Stimulated activated CD4-positive, alpha-beta T cell treated with anti-CD3 and anti-CD28 coated beads, Interleukin-15, amount 100 ng/mL, for 24 hours (primary cell): ENCODE results near the gene KRTAP17-1.
"Not testable (repeated sequence)": the region's sequence is repeated elsewhere in the genome, so short reads cannot be mapped to it uniquely, and the experiment has no call there.

Experiments
- DNase-seq: peaks from one replicate; pipeline ENCODE4 v3.0.0-alpha.2; 2020

KRTAP17-1 gene, protein sequence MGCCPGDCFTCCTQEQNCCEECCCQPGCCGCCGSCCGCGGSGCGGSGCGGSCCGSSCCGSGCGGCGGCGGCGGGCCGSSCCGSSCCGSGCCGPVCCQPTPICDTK

DNA sequence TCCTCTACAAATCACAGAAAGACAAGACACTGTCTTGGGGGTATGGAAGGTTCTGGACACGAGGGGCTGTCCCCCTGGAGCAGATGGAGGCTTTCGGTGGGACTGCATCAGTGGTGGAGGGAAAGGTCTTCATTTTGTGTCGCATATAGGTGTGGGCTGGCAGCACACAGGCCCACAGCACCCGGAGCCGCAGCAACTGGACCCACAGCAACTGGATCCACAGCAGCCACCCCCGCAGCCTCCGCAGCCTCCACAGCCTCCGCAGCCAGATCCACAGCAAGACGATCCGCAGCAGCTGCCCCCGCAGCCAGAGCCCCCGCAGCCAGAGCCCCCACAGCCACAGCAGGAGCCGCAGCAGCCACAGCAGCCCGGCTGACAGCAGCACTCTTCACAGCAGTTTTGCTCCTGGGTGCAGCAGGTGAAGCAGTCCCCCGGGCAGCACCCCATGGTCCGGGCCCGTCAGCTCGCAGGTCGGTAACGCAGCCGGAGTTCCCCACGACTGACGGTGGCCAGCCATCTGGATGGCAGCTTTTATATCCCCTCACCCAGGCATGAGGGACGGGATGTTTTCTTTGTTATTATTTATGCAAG lies at the start of gene KRTAP17-1:
Gene KRTAP17-1 (minus strand): TSS at position 507 of the 591 bp plus-strand sequence. CDS start 60 bp downstream, at position 447.
- DNase-seq, result no peak

DNA sequence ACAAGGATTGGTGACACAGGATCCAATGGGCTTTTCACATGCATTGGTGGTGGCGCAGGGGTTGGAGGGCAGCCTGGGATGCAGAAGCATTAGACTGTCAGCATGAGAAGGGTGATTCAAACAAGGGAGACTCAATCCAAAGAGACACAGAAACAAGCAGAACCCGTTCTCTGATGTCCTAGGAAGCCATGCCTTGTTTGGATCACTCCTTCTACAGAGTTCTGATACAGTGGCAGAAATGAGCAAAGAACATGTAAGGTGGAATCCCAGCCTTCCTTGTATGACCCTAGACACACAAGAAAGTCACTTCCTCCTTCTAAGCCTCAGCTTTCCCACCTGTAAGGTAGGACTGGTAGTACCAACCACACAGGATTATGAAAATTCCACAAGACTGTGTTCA lies 48.4 kb upstream of the KRTAP17-1 start:
- no peak for DNase-seq

DNA sequence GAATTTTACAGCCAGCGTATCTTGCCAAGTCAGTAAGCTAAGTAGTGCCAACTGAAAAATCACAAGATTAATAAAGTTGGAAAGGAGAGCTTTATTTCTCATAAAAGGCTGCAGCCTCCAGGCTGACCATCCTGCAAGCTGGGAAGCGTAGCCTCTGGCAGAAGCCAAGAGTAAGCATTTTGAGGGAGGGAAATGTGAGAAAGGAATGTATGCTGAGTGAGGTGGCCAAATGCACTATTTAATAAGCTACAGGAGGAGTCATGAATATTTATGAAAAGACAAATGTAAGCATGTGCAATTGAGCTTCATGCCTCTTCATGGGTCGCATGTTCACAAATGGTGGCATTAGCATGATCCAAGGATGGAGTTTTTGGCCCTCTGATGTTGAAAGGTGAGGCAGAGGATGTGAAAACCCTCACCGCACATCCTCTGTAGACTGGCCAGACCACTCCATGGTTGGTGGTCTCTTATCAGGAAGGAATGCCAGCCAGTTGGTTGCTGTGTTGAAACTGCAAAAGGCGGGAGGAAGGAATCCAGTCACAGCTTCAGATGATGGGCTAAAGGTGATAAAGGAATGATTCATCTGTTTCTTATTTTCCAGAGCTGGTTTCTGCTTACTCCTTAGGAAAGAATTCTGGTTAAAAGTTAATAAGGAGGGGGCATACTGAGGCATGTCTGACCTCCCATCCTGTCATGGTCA lies 44.9 kb upstream of the KRTAP17-1 start:
- DNase-seq, result no peak

DNA sequence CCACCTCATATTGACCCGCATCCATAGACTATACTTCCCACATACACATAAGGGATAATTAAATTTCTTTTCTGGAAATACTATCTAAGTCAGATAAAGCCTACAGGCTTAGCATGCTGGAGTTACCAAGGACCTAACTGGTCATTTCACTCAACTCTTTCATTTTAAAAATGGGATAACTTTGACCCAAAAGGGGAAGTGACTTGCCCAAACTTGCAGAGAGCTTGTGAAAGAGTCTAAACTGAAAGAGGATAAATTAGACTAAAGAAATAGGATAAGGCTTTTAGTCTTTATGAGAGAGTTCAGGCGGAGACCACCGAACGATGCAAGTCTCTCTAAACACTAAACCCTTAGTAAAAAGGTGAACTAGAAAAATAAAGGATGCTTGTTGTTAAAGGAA lies 39.0 kb upstream of the KRTAP17-1 start:
- no peak for DNase-seq

DNA sequence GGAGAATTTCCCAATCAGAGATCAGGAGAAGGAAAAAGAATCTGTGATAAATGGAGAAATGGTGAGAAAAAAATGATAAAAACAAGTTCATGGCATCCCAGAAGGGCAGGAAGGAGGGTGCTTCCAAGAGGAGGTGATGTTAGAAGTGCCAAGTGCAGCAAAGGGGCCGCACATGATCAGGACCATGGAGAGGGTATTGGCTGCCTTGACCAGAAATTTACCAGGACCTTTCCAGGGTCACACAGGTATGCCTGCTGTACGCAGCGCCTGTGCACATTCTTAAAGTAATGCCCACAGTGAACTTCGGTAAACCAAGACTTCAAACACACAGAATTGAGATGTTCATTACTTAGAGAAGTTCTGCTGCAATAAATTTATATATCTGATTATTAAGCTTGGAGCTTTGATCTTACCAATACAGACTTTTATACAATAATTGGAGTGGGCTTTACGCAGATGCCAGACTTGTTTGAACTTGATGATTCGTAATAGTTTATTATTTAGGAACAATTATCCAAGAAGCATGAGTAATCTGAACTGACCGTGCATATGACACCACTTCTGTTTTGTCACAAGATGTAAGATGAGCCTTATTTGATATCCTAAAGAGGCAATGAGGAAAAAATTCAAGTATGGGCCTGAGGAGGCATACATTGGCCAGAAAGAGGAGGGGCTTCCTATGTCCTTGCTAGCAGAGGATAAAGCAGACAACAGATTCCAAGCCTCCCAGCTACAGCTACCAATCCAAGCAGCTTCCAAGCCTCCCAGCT lies 37.3 kb upstream of the KRTAP17-1 start:
- no peak for DNase-seq

DNA sequence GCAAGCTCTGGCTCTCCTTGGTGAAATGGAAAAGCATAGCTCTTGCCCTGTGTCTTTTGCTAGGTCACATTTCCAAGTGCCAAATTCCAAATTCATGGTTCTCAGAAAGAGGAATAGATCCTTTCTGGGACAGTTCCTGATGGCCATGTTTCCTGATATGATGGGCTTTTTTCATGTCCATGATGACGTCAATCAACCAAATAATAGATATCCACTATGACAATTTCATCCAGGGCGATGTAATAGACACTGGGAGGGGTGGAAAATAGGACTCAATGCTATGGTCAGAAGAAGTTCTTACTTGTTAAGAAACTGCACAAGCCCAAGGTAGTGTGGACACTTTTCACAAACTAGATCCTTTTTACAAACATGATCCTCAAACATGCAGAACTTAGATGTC lies 35.7 kb upstream of the KRTAP17-1 start:
- DNase-seq, result no peak

DNA sequence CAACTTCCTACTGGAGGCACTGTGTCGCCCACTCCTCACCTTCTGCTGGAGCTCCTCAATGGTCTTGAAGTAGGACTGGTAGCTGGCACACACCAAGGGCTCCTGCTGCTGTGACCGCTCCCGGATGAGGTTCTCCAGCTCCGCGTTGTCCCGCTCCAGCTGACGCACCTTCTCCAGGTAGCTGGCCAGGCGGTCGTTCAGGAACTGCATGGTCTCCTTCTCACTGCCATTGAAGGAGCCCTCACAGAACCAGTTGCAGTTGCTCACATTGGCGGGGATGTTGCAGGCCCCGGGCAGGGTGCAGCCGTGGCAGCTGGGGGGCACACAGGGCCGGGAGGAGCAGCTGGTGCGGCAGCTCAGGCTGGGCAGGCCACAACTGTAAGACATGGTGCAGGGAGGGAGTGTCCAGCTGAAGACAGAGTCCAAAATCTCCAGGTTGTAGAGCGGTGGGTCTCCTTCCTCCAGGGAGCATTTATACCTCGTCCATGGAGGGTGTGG lies 34.9 kb upstream of the KRTAP17-1 start, which contains the start of gene KRT33A:
Gene KRT33A (minus strand): TSS at position 448 of the 498 bp plus-strand sequence. CDS start 61 bp downstream, at position 387.
- not testable (repeated sequence) for DNase-seq

DNA sequence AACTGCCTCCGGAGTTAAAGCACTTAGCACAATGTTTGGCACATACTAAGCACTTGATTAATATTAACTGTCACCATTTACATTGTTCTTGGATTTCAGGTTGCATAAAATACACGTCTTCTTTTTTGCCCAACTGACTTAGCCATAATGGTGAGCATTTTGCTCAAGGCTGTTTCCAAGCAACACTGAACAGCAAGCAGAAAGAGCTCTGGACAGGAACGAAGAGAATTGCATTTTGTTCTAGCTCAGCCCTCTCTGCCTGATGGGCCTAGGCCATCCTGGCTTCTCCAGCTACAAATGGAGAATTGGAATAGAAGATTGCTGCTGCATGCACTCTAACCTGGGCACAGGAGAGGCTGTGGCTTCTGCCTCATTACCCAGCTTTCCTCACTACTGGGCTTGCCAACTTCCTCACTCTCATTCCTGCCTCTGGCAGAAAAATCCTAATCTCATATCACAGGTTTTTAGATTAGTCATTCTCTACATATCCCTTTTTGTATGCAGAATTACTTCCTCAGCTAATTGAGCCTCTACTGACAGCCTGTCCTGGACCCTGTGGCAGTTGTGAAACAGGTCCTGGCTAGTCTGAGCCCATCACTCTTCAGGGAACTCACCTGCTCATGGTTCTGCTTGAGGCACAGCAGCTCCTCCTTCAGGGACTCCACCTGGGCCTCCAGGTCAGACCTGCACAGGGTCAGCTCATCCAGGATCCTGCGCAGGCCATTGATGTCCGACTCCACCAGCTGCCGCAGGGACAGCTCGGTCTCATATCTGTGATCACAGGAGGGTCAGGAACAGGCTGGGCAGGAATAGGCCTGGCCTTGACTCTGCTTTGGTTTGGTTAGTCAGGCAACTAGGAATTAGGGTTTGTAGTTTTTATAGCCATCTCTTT lies 32.6 kb upstream of the KRTAP17-1 start:
- DNase-seq, result no peak

DNA sequence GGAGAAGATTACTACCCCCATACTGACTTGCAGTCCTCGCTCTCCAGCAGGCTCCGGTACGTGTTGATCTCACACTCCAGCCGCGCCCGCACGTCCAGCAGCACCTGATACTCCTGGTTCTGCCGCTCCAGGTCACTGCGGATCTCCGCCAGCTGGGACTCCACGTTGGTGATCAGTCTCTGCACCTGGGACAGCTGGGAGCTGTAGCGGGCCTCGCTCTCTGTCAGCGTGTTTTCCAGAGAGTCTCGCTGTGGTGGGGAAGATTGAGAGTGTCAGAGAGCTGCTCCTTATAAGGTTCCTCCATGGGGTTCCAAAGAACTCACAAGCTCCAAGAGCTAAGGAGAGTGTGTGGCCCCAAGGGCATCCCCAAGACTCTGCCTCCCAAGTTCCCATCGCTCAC lies 30.9 kb upstream of the KRTAP17-1 start:
- DNase-seq, result not testable (repeated sequence)

DNA sequence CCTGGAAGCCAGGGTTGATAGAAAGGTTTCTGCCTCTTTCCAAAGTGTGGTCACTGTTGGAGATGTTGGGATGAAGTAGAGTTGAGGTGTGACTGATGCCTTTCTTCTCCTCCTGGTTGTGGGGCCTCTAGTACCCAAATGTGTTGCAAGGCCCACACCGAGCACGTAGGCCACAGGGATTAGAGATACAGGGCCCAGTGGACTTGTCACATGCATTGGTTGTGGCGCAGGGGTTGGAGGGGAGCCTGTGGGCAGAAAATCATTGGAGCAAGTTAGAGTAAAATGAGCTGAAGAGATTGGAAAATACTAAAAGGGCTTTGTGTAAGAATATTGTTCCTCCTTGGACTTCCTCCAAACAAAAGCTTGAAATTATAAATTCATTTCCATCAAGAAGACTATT lies 30.5 kb upstream of the KRTAP17-1 start:
- DNase-seq, result no peak

DNA sequence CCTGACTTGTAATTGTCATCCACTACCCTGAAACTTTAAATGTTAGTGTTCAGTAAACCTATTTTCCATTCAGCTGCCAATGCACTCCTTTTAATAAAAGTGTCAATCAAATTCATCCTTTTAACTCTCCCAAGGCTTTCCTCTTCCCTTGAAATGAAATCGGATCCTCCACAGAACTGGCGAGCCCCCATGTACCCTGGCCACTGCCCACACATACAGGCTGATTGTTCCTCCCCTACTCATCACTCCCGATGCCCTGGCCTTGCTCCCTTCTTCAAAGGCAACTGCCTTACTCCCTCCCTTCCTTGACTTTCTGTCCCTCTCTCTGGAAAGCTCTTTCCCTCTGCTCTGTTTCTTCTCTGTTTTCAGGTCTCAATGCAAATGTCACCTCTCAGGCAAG lies 27.5 kb upstream of the KRTAP17-1 start:
- DNase-seq, result no peak

DNA sequence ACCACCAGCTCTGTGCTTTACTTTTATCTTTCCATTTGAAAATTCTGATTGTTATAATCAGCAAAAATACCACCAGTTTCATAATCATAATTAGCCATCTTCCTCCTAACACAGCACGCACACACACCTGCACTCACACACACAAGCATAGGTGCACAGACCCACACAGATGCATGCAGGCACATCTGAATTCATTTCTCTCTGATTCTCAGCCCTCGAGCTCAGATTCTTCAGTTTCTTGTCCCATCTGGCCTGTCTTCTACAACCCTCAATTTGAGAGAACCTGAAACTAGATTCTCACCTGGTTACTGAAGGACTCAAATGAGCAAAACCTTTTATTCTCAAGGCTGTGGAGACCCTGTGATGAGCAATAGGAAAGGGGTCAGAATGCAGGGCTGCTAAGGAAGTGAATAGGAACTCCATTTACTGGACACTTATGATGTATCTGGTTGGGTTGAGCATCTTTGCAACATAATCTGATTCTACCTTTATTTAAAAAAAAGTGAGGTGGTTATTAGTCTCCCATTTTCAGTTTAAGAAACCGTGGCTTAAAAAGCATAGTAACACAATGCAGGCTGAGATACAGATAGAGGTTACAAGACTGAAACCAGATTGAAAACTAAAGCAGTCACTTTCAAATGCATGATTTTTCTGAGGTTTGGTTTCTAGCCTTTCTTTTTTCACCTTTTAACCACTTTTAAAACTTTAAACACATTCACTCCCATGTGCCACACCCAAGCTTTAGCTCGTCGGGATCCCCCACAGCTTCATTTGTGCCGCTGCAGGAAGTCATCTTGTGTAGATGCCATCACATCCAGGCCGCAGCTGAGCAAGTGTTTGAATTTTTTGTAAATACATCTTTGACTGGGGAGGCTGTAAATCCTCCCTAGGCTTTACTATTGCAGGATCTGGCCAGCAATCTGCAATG lies 25.7 kb upstream of the KRTAP17-1 start:
- peak; percentile 61 for DNase-seq

DNA sequence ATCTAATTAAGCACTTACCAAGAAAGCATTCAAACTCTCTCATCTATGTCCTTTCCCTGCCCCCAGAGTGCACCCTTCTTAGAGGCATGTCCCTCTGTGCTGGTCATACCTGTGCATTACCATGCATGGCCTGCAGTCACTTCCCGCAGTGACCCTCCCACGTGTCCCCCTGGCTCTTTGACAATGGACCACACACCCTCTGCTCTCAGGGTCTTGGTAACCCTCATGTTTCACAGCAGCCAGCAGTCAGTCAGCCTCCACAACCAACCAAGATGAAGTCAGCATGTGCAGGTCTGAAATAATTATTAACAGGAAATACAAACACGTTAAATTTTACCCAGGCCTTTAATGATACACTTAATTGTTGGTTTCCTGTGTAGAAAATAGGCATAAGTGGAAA lies 25.0 kb upstream of the KRTAP17-1 start:
- DNase-seq, result no peak

DNA sequence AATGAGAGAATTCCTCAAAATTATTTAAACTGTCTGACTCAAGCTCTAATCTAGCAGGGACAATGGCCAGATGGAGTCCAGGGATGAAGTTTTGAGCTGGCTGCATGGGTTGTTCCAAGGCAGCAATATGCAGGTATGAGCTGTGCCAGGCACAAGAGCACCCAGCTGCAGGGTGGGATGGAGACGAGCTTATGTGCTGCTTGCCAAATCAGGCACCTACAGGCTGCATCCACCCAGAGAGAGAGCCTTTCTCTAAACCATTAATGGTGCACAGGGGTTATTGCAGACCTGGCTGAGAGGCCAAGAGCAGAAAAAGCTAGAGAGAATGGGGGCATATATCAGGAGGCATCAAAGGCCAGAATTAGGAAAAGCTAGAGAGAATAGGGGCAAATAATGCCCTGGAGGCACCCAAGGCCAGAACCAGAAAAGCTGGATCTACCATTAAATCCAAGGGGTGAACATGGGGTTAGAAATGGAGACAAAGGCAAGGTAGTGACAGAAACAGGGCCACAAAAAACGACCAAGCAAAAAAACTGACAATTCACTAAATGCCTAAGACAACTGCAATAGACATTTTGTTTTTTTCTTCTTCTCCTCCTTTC lies 24.2 kb upstream of the KRTAP17-1 start:
- no peak for DNase-seq

DNA sequence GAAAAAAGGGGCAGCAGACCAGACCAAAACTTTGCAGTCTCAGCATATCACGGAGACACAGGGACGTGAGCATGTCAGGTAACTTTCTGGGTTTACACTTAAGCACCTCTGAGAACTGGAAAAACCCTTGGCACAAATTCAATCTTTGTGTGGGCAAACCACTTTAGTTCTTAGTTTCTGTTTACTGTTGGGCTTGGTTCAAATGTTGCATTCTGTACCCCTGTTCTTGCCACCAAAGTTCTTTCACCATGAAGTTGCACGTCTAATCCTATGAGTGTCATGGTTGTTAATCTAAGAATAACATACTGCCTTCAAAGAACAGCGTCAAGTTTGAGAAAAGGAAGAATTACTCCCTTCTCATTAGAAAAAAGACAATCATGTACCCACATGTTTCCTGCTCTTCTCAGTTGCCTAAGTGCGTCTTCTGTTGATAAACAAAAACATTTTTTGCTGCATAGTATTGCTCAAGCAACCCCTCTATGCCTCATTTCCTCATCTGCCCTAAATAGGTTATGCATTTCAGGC lies 23.5 kb upstream of the KRTAP17-1 start:
- DNase-seq, result no peak

DNA sequence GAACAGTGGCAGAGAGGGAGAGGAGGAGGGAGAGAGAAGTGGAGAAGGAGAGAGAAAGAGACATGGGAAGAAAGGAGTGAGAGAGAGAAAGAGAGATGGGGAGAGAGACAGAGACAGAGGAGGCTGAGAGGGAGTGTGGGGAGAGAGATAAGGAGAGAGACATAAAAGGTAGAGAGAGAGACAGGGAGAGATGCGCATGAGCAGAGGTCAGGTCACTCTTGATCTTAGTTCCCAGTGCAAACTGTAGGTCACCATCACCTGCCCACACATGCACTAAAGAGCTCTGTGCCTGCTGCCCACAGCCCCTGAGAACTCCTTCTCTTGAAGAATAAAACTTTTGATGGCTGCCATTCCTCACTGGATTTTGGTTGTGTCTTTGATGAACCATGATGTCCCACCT lies 20.2 kb upstream of the KRTAP17-1 start:
- DNase-seq, result no peak

DNA sequence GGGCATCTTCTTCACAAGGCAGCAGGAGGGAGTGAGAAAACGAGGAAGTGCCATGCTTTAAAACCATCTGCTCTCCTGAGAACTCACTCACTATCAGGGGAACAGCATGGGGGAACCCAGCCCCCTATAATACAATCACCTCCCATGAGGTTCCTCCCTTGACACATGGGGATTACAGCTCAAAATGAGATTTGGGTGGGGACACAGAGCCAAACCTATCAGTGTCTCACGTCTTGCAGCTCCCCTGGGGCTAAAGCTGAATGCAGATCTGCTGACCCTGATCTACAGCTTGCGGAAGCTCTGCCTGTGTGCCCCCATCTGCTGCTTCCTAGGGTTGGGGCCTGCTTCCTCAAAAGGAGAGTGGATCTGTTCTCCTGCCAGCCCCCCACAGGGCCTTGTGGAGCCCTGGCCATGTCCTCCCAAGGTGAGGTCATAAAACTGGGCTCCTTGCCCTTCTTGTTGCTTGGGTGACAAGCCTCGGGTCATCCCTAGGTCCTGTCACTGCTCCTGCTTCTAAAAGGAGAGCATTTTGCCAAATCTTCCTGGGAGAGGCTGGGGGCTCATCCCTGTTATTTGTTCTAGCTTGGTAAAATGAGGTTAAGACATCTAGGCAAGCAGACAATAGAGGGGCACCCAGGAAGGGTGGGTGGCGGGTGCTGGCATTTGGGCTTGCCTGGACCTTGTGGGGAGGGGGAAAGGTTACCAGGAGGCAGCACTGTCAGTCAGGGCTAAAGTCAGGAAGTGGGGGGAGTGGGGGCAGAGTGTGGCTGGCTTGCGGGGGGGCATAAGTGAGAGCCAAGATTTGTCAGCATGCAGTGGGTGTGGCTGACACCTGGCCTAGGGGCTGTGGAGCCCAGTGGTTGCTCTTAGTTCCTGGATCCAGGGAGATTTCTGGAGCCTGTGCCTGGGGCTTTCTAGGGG lies 19.1 kb upstream of the KRTAP17-1 start:
- no peak for DNase-seq

DNA sequence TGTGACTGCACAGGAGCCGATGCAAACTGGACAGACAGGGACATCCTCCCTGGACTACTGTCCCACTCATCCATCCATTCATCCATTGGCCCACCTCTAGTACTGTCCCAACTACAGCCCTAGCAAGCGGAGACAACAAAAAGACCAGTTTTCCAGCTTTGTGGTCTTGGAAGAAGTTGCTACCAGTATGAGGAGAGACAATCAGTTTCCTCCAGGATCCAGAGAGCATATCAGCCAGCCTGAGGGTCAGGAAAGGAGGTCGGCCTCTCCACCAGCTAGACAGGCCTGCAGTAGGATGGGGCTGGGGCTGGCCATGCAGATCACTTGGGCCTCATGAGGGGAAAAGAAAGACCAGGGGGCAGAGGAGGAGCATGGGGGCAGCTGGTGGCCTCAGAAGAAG lies 18.3 kb upstream of the KRTAP17-1 start:
- DNase-seq, result no peak

DNA sequence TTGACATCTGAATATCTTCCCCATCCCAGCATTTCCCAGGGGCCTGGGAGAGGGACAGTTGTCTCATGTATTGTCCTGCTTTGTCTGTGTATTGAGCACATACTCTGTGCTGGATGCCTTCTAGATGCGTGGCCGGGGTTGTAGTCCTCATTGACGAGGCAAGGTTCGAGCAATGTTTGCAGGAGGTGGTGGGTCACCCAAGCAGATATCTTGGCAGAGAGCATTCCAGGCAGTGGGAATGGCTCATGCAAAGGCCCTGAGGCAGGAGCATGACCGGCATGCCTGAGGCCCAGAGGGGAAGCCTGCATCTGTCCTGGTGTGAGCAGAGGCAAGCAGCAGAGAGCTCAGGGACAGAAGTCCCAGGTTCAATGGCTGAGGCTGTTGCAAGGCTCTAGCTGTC lies 17.6 kb upstream of the KRTAP17-1 start:
- DNase-seq, result no peak
